GDM1 (cell line): Measurements from ENCODE around the gene TOP3A.

Experiments used
- DNase-seq: peaks from one replicate; lab custom pipeline; 2025; lab: John Stamatoyannopoulos, UW

TOP3A gene

GRCh38 chr17:18231164-18231563 is 83.6 kb downstream of the TOP3A start:
- no peak for DNase-seq

DNA sequence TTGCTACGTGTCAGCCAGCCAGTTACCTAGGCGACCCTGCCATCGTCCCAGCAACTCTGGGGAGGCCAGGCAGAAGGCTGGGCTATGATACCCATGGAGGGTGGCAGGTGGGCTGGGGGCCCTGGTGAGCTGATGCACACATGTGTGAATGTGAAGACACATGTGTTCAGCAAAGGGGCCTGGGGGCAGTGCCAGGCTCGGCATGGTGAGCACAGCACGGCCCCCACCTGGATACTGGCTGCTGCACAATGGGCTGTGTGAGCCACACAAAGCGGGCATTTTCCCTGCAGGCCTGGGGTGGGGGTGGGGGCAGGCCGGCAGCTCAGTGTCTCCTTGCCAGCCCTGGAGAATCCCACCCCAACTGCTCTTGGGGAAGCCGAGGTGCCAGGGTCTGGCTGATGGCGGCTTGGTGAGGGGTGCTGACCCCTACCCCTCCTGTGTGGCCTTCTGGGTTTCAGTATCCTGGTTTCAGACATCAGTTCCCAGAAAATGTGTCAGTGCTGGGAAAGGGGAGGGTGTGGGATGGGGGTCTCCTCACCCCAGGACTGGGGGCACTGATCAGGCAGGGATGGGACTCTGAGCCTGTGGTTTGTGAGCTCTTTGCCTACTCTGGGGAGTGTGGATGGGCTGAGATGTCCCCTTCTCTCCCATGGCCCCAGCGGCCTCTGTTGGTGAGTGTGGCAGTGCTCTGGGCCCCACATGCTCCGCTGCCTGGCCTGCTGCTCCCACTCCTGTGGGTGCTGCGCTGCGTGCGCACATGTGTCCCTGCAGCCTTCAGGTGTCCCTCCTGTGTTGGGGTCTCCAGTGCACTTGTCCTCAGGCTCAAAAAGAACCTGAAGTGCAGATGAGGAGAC is 84.3 kb downstream of the TOP3A start:
- DNase-seq, result no peak

DNA sequence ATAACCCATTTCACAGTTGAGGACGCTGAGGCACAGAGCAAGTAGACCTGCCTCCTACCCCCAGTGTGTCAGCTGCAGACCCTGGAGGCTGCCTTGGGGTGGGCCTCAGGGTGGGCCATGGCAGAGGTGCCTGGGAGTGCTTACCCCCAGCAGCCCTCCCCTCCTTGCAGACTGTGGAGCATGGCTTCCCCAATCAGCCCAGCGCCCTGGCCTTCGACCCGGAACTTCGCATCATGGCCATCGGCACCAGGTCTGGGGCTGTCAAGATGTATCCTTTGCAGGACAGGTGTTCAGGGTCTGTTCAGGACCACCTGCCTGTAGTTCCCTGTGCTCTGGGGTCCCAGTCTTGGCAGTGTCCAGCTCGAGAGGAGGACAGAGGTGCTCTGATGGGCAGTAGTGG is 85.0 kb downstream of the TOP3A start:
- no peak for DNase-seq

DNA sequence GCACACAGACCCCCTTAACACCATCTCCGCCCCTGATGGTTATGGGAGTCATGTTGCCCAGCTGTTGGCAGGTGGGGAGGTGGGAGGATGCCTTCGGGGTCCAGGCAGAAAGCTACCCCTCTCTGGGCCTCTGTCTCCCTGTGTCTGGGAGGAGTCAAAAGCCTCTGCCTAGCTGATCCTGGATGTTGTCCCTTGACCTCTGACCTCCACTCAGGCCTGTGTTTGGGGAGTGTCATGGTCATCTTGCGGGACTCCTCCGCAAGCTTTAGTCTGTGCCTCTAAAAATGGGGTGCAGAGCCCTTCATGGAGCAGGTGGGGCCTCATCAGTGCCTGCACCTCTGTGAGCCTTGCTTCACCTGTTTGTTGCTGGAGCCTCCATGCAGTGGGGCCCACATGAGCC is 85.5 kb downstream of the TOP3A start:
- DNase-seq, result no peak

DNA sequence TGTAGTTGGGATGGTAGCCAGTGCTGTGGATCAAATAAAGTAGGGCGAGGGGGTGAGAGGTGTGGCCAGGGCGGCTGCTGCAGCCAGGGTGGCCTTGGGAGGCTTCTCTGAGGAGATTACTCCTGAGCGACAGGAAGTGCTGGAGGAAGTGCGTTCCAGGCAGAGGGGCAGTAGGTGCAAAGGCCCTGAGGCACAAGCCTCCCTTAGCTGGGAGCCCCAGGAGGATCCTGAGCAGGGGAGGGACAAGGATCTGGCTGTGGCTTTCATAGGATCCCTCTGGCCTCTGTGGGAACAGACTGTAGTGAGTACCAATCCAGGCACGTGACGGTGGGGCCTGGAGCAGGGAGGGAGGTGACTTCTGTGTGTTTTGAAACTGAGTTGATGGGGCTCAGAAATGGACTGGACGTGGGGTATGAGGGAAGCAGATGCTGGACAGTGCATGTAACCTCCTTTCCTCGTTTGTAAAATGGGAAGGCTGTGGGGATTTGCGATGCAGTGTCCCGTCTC is 86.6 kb downstream of the TOP3A start:
- DNase-seq, result no peak

- DNase-seq, result no peak
Measured at GRCh38 chr17:18227635-18228034, 87.2 kb downstream of the TOP3A start.

DNA sequence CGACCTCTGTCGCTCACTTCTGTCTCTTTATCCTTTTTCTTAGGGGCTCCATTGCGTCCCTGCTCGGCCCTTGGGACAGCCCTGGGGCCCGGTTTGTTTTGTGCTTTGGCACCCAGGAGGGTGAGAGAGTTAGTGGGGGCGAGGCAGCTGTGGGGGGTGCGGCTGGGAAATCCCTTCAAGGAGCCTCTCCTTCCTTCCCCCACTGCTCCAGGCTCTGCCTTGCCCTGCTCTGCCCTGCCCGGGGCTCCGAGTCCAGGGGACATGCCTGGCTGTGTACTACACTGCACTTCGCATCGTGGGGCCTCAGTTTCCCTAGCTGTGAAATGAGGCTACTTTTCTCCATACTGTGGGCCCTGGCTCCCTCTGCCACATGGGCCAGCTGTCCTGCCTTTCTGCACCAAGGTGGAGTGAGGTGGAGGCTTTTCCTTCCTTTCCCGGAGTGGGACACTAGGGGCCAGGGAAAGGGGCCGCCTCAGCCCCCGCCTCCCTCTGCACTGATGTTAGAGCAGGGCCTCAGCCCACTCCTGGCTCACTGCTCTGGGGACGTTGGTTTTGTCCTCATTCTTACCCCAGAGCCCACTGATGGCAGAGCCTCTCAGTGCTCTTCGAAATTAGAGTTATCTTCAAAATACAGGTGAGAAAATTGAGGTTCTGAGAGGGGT is 88.4 kb downstream of the TOP3A start:
- DNase-seq, result no peak

DNA sequence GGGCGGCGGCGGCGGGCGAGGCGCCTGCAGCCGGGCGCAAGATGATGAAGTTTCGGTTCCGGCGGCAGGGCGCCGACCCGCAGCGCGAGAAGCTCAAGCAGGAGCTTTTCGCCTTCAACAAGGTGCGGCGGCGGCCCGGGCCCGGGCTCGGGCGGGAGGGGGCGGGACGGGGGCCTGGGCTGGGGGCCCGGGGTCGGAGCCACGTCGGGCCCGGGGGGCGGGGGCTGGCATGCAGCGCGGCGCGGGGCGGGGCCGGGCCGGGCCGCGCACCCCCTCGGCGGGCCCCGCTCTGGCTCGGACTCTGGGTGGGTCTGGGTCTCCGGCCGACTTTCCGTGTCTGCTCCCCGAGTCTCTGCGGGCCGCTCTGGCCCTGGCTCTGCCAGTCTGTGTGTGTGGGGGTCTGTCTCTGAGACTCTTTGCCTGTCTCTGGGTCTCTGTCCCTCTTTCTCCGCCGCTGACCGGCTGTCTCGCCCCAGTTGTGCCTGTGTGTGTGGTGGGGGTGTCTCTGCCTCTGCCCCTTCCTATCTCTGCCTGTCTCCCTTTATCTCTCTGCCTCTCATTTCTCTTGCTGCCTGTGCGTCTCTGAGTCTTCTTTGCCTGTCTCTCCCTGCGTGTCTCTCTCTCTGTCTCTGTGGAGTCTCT is 89.0 kb downstream of the TOP3A start:
- DNase-seq, result no peak

DNA sequence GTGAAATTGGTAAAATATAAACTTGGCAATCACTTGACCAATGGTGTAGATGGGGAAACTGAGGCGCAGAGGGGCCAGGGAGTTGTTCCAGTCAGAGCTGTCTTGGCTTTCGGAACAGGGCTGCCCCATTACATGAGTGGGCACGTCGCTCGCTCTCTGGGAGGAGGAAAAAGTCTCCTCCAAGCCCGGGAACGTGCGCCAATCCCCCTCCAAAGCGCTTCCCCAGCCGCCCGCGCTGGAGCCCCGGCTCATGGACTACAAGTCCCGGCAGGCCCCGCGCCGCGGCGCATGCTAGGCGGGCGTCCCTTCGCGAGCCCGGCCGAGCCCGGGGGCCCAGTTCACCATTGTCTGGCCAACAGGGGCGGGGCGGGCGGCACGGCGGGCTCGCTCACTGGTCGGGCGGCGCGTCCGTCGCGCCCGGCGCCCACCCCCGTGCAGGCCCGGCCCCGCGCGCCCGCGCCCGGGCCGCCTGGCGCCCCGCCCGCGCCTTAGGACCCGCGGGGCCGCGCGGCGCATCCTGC is 89.6 kb downstream of the TOP3A start, which contains the start of gene LLGL1:
TSS of gene LLGL1 (plus strand) at position 515 of the 521 bp plus-strand sequence. CDS start 48 bp downstream, outside the sequence.
- peak; percentile 94 for DNase-seq

DNA sequence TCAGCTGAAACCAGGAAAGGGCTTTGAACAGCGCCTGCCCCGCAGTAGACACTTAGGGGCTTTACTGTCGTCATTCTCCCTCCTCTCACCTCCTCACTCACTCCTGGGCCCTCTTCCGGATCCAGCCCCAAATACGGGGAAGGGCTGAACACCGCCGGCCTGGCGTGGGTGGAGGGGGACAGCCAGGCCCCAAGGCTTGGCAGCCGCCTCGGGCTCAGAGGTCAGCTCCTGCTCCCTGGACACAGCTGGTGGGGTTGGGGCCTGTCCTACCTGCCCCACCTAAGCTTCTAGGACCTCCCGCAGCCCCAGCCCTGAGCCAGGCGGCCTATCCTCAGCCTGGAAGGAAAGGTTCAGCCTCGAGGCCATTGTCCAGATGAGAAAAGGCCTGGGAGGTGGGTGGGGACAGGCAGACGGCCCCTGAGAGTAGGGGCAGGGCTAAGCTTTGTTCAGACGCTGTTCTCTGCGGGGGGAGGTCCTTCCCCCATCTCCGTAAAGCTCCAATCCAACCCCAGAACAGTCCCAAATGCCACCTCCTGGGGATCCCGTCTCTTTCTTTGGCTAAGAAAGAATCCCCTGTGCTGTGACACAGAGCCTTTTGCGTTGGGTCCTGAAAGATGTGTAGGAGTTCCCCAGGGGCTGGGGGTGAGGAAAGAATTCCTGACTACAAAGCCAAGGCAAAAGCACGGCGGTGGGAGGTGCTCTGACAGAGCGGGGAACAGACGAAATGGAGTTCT is 90.2 kb downstream of the TOP3A start:
- no peak for DNase-seq

DNA sequence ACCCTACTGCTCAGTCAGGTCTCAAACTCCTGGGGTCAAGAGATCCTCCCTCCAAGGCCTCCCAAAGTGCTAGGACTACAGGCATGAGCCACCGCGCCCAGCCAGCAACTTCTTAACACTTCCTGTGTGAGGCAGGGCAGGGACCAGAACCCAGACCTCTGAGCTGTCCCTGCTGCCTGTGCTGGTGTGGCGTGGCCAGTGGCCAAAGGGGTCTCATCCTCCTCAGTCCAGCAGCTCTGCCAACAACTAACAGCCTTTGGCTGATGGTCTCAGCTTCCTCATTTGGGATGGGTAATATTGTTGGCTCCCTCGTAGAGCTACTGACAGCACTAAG is 90.8 kb downstream of the TOP3A start:
- no peak for DNase-seq
